Activated gamma-delta T cell treated with Interleukin-2 at 50 U/mL for 16 hours (primary cell): ENCODE data around the gene COX7A2.

Experiments
- DNase-seq: peaks from one replicate; pipeline ENCODE4 v3.0.0-alpha.2; 2020

Gene COX7A2

DNA sequence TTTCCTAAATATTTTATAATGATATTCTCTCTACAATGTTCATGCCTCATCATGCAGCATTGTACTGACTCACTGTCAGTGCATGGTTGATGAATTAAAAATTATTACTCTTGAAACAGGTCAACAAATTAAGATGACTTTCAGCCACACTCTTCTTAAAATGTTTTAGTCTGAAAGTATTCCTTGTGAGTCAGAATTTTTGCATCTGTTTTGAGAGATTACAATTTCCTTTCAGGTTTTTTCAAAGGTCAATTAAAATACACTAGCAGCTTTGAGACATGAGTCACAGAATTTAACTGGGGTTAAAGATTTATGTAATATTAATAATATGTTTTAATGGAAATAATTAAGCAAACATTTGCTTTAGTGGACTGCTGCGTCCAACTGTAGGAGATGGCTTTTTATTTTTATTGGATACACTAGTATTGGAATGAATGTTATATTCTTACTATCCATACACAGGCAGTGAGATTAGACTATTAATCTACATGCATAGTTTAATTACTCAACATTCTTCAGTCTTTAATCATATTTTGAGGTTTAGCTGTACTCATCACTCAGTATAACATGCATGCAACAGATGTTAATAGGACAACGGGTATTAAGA, 47.4 kb downstream of the COX7A2 start:
- DNase-seq: no peak

- no peak for DNase-seq
Measured at GRCh38 chr6:75188221-75188925, 55.2 kb downstream of the COX7A2 start.
